ENCODE data around the gene COL6A2.
"Not testable (repeated sequence)": the region's sequence is repeated elsewhere in the genome, so short reads cannot be mapped to it uniquely, and the experiment has no call there.

The COL6A2 gene

DNA sequence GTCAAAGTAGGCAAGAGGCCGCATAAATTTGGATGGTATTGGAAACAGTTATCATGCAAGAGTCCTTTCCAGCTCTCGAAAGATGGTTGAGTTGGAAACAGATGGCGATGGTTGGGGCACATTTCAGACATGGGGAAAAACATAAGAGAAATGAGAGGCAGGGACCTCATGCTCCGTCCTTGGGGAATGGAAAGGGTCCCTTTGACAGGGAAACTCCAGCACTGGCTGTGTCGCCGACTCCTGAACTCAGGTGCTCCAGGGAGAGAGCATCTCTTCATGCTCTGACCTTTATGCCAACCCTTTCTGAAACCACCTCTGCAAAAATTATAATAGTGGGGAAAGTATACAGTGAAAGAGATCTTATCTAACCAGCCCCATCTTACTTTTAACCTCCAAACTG lies 36.8 kb upstream of the COL6A2 start:
- DNase-seq, result no peak

DNA sequence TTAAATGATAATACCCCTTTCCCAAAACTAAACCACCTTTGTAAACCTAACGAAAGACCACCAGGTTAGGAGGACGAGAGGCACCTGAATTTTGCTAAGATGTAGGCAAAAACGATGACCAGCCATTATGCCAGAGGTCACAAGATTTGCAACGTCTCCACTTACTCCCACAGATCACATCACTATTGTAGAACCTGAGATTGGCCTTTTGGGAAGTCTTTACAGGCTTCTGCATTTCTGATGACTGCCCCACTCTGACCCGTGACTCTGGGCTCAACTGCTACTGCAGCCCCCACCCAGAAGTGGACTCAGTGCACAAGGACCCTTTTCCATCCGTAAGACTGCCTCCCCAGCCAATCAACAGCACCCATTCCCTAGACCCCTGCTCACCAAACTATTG lies 36.4 kb upstream of the COL6A2 start:
- no peak for DNase-seq

DNA sequence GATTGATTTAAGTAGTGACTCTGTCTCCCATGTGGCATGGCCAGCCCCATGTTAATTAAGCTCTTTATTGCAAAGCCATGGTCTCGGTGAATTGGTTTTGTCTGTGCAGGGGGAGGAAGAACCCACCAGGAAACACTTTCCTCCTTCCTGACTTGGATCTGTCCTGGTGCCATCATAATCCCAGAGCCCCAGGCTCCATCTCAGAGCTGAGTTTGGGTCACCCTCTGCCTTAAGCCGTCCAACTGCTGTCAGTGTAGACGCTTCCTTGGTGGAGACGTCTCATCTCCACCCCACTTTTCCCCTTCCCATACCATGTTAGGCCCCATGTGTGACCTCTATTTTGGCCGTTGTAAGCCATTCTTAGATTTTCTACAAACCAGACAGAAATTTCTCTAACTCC lies 36.0 kb upstream of the COL6A2 start:
- DNase-seq, result no peak

DNA sequence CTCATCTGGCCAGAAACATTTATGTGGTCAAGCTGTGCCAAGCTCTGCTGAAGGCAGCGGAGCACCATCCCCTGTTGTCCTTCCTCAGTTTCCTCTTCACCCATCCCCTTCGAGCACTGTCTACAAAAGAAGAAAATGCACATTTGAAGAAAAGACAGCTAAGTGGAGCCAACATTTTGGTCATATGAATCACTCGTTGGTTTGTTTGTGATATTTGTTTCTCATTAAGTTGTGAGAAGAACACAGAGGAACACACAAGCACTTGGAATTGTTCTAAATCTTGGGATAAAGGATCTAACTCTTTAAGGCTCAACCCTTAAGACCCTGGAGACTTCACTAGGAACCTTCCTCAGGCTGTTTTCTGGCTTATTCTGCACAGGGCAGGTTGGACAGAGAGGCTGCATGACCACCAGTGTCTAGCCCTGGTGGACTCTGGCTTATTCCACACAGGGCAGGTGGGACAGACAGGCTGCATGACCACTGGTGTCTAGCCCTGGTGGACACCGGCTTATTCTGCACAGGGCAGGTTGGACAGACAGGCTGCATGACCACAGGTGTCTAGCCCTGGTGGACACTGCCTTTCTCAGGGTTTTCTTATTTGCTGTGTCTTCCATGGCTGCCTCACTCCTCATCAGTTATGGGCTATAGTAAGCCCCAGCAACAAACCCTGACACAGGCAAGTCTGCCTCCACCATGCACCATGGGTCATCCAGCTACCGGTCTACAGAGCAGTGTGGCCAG lies 35.3 kb upstream of the COL6A2 start:
- no peak for DNase-seq

DNA sequence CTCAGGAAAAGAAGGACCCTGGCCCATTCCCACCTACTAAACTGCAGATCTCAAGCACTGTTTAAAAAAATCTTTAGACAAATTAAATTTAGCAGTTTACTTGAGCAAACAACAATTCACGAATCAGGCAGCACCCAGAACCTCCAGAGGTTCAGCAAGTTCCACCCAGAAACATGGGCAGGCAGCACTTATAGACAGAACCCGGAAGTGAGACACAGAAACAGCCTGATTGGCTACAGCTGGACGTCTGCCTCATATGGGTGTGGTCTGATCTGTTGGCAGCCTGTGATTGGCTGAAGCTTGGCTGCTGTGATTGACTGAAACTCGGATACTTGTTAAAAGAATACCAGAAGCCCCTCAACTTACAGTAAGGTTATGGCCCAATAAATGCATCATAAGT lies 34.7 kb upstream of the COL6A2 start:
- no peak for DNase-seq

DNA sequence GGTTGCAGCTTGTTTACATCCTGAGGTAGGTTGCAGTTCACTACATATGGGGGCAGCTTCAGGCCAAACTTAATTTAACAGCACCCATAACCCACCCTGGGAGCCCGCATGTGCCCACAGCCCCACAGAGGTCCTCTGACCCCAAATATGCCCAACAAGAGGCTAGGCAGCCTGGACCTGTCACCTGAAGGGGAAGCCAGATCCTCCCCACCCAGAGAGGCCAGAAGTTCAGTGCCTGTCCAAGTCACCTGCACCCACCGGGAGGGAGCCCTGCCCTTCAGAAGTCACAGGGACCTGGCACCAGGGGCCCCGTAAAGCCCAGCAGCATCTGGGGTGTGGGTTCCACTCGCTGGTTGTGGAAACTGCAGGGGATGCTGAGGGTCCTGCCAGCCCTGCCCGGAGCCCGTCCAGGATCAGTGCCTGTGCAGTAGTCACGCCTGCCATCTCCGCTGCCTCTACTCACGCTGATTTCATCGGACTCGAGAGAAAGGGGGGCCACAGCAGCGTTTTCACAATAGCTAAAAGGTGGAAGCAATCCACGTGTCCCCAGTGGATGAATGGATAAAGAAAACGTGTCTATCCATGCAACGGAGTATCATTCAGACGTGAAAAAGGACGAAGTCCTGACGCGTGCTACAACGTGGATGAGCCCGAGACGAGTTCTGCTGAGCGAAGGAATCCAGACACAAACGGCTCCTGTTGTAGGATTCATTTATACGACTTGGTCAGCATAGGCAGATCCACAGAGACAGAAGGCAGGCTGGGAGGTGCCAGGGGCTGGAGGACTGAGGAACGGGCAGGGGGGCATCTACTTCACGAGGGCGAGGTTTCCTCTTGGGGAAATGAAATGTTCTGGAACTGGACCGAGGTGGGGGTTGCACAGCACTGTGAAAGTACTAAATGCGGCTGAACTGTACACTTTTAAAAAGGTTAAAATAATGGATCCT lies 33.9 kb upstream of the COL6A2 start:
- DNase-seq, result no peak

DNA sequence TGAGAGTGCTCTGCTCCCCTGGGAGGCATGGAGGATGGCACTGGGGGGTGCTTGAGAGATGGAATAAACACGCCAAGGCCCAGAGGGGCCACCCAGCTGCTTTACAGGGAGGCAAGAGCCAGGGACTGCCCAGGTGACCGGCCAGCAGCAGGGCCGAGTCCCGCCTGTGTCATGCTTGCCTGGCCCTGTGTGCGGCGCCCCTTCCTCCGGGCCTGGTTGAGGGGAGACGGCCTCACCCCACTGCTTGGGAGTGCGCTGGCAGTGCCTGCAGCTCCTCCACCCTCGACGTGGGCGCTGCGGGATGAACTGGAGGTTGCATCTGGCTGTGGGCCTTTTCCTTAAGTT lies 33.1 kb upstream of the COL6A2 start:
- DNase-seq, result no peak

DNA sequence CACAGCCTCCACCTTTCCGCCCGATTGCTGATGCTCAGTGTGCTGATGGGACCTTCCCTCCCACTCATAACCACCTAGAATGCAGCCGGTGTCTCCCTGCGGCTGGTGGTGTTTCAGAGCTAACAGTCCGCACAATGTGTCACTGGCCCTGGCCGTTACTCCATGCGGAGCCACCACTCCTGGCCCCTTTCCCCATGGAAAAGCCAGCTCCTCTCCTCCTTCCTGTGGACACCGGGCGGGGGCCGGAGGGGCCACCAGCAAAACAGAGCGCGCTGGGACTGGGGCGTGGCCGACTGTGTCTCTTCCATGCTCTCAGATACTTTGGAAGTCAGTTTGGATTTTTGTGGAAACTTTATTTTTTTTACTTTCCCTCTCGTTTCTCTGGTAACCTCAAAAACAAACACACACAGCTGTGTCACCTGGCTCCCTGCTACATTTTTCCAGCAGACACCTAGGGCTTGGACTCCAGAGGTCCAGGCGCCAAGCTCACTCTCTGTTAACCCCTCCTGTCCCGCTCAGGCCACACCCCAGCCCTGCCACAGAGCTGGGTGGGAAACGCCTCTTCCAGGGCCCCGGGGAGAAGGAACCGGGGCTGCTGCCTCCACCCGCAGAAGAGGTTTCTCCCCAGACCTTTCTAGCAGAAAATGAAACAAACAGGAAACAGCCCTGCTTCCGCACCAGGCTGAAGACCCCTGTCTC lies 32.5 kb upstream of the COL6A2 start:
- DNase-seq, result no peak

DNA sequence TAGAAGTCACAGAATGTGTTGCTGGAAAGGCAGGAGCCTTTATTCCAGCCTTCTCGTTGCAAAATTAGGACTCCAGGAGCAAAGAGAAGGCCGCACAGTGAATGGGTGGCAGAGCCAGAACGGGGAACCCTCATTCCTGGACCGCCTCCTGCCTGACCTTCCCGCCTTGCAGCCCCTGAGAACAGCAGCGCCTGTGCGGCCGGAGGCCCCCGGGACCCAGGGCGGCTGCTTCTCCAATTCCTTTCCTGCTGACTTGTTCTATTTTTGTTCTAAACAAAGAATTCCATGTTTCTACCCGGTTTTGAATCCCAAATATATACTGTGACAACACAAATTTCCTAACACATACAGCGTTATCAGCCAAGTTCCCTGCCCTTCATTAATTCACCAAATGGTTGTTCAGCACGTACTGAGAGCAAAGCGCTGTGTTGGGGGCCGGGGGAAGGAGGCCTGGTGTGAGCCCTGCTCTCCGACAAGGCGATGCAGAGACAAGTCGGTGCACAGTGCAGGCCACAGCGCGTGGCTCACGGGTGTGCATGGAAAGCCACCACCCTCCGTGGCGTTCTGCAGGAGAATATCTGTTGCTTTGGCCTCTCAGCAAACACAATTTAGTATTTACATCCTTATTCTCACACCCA lies 31.9 kb upstream of the COL6A2 start:
- no peak for DNase-seq

DNA sequence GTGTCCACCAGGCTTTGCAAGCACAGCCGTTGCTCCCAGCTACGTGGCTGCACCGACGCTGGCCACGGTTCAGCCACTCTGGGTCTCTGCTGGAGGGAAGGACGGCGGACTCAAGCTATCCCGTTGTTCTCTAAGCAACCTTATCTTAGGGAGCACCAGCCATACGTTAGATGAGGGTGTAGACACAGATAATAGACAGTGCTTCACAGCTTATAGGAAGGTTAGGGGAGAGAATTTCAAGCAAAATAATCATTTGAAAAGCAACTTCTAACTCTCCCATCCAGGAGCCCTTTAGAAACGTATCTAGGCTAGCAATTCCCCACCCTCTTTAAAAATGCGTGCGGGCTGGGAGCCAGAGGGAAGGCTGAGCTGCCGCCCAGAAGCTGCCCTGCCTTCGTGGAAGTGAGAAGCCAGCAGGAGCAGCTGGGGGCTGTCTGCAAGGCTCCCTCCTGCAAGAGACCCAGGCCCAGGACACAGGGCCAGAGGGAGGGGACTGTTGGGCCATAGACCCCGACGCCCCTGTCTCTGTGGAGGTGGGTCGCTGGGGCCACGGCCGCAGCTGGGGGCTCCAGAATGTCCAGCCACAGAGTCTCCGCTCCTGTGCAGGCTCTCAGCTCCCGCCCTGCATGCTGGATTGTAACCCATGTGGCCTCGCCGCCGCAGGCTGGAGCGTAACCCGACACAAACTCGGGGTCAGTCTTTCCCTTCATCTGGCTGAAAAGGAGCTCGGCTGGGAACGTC lies 31.2 kb upstream of the COL6A2 start:
- no peak for DNase-seq

DNA sequence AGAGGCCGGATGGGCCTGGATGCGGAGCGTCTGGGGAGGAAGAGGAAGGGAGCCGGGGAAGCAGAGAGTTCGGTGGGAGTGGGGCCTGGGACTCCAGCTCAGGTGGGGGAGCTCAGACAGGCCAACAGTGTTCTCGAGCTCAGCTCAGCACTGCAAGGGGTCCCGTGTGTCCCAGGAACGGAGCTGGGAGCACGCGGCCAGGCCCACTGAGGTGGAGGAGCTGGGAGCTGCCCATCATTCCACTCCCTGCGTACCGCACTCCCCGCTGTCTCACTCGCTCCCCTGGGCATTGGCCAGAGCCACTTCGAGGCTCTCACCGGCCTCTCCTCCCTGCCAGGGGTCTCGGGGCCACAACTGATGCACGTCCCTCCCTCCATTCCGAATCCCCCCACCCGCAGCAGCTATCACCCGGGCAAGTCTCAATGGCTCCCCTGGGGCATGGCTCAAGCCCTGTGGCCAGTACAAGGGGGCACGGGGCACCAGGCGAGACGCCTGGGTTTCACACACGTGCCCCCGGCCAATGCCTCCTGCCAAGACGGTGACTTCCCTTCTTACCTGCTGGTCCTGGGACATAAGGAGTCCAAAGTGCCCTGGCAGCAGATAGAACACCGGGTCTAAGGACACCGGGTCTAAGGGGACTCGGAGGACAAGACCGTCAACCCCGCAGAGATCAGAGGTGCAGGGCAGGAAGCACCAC lies 30.3 kb upstream of the COL6A2 start:
- DNase-seq, result no peak

DNA sequence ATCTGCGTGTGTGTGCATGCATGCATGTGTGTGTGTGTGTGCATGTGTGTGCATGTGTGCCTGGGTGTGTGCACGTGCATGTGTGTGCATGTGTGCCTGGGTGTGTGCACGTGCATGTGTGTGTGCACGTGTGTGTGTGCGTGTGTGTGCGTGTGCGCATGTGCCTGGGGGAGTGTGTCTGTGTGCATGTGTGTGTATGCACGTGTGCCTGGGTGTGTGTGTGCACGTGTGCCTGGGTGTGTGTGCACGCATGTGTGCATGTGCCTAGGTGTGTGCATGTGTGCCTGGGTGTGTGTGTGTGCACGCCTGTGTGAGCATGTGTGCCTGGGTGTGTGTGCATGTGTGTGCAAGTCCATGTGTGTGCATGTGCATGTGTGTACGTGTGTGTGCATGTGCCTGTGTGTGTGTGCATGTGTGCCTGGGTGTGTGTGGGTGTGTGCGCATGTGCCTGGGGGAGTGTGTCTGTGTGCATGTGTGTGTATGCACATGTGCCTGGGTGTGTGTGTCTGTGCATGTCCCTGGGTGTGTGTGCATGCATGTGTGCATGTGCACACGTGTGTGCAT lies 29.3 kb upstream of the COL6A2 start:
- no peak for DNase-seq

DNA sequence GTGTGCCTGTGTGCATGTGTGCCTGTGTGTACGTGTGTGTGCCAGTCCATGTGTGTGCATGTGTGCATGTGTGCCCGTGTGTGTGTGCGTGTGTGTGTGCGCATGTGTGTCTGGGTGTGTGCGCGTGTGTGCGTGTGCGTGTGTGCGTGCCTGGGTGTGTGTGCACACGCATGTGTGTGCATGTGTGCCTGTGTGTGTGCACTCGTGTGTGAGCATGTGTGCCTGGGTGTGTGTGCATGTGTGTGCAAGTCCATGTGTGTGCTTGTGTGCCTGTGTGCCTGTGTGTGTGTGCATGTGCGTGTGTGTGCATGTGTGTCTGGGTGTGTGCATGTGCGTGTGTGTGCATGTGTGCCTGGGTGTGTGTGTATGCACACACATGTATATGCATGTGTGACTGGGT lies 28.7 kb upstream of the COL6A2 start:
- no peak for DNase-seq

DNA sequence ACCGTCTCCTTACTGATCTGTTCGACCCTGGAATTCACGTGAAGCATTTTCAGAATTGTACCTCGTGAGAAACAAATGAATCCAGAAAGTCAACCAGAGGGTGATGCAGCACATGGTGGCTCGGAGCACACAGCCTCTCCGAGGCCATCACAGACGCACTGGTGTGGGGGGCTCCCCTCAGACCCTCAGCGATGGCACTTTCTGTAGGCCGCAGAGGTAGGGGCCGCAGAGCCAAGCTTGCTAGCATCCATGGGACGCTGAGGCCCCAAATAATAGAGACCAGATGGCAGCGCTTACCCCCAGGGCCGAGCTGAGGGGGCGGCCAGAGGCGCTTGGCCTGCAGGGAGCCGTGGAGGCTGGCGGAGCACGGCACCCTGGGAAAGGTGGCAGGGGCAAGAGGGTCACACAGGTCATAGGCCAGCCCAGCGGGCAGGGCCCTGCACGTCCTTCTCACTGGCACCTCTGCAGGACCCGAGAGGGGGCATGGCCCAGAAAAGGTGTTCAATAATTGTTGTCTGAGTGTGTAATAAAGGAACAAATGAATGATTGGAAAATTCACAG lies 28.1 kb upstream of the COL6A2 start:
- no peak for DNase-seq

DNA sequence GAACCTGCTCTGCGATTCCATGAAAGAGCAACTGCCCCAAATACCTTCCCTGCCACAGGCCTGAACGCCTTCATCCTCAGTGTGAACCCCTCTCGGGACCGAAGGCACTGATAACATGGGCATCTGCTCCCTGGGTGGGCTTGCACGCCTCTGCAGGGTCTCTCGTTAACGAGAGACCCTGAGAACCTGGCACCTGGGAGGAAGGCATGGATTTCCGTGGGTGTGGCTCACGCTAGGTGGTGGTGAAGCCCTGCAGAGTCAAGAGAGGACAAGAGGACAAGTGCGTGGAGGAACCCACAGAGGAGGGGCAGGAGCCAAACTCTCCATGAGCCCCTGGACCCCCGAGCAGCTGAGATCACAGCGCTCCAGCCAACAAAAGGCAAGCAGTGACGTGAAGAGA lies 26.8 kb upstream of the COL6A2 start:
- DNase-seq, result no peak

DNA sequence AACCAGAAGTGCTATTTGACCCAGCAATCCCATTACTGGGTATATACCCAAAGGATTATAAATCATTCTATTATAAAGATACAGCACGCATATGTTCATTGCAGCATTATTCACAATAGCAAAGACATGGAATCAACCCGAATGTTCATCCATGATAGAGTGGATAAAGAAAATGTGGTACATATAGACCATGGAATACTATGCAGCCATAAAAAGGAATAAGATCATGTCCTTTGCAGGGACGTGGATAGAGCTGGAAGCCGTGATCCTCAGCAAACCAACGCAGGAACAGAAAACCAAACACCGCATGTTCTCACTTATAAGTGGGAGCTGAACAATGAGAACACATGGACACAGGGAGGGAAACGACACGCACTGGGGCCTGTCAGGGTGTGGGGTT lies 21.2 kb upstream of the COL6A2 start:
- DNase-seq, result not testable (repeated sequence)

DNA sequence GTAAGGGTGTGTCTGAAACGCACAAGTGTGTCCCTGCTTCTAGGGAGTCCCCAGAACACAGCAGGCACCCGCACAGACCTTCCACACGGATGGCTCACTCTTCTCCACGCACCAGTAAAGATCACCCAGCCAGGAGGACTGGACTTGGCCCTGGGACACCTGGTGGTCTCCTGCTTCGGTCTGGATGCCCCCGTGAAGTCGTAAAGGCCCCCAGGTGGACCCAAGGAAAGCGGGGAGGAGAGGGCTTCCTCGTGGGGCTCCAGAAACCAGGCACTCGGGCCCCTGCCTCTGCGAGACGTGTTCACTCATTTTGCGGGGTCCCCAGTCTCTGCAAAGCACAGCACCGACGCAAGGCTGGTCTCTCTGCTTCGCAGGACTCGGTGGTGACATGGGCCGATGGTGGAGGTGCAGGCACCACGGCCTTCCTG lies 20.2 kb upstream of the COL6A2 start:
- DNase-seq, result no peak

DNA sequence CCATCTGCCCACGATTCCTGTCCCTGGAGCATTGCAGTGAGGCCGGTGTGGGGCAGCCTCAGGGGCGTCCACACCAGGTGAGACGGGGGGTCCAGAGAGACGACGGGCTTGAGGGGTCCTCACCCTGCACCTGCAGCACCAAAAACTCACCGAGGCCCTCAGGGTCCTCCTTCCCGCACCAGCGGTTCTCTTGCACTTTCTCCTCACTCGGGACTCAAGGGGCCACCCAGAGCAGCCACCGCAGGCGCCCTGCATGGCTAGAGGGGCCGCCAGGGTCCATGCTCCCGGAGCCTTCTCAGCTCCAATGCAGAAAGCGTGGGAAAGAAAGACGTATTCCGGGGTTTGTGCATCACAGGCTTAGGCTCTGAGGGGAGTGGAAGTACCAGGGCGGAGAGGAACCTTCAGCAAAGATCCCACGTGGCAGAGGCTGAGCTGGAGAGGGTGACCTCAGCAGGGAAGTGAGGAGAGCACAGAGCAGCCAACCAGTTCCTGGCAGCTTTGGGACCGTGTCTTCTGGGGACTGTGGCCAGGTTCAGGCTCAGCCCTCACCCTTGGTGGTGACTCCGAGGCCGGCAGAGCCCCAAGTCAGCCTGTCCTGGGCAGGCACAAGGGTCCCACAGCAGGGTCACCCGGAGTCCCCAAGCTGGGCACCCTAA lies 19.5 kb upstream of the COL6A2 start:
- DNase-seq, result no peak

DNA sequence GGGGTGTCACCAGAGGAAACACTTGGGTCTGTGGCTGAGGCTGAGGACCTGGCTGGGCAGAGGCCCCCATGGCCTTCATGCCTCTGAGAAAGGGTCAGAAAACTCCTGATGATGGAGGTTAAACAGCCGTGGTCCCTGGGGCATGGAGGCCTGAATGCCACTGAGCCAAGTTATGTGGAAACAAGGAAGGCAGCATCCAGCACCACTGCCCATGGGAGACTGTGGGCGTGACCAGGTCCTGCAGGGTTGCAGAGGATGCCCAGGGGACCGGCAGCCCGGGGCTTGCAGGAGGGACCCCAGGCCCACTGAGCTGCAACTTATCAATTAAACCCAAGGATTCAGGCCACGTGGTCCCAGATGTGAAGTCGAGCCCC lies 18.9 kb upstream of the COL6A2 start:
- DNase-seq, result no peak

DNA sequence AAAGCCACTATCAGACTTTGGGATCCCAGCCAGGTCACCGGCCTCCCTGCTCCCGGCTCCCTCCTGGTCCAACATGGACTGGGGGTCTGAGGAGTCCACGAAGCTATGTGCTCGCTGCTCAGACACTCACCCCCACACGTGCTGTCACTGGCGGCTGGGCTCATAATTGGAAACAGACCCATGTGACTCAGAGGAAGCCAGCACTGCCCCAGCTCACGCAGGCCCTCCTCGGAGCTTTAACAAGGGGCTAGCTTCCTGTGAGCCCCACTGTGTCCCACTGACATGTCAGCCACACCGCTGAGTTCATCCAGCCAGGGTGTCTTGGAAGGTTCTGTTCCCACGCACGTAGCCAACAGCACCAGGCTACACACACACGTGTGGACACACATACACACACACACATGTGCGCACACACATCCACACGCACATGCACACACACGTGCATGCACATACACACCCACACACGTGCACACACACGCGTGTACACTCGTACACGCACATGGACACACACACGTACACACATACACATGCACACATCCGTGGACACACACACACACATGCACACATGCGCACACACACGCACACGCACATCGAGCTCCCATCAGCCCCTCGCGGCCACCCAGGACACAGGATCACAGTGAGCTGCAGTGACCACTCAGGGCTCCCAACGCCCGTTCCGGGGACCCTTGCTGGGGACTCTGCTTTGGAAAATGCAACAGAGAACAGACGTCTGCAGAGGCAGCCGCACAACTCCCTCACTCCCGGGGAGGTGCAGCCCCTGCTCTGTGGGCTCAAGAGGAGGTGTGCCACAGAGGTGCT lies 18.4 kb upstream of the COL6A2 start:
- DNase-seq, result no peak
